ENCODE measurements around the gene AUTS2.

The AUTS2 gene

GRCh38 chr7:70044981-70045380, 446.7 kb downstream of the AUTS2 start:
- no peak for DNase-seq

DNA sequence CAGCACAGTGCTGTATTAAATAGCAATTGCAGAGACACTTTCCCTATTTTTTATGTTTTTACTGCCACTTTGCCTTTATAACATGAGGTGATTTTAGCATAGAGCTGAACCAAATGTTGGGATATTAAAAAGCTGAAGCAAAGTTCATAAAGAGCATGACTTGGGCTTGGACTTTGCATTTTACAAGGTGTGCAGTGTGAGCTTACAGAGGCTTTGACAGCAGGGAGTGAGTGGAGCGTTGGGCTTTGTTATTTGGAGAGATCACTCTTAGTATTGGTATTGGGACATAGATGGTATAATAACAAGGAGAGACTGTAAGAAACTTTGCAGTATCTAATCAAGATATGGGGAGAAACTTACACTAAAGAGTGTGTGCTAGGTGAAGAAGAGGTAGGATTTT, 449.1 kb downstream of the AUTS2 start:
- DNase-seq, result no peak

- no peak for DNase-seq
These were observed 449.7 kb downstream of the AUTS2 start for GRCh38 chr7:70047891-70048448.

DNA sequence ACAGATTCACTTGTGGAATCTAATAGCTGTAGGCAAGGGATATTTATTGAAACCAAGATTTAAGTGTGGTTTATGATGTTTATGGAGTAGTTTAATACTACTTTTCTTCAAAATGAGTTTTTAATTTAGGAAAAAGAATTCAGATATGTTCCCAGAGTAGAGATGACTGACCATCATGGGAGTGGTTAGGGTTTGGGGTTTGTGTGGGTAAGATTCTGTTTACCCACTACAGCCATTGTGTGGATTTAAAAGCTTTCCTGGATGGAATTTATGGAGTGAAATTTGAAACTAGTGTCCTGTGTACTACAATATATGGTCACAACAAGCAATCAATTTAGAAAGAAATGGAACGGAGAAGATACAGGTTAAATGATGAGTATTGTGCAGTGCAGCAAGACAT, 453.5 kb downstream of the AUTS2 start:
- DNase-seq, result no peak

DNA sequence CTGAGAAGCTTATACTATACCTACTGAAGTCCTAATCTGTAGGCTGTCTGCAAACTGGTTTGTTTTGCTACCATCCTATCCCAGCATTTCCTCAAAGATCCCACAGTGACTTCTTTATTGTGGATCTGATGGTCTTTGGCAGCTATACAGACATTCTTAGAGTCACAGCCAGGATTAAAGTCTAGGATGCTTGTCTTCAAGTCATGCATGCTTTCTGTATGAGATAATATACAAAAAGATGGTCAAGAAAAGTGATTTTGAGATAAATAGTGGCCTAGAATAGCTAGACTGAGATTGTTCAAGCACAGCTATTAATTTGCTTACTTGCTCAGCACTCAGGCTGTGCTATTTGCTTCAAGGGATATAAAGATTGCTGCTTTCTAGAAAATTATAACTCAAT, 454.4 kb downstream of the AUTS2 start:
- no peak for DNase-seq

- DNase-seq, result no peak
These were observed 455.1 kb downstream of the AUTS2 start for GRCh38 chr7:70053421-70053820.

DNA sequence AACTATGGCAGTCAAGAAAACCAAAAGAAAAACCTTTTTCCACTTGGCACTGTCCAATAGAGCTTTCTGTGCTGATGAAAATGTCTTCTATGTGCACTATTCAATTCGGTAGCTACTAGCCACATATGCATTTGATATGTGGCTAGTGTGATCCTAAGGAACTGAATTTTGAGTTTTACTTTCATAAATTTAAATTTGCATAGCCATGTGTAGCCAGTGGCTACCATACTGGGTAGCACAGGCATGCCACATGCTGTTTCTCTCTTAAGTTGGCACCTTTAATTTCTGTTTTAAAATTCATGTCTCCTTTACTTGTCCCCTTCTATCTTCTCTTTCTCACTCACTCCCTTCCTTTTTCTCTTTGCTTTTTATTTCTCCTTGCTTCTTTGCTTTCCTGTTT, 455.7 kb downstream of the AUTS2 start:
- no peak for DNase-seq

DNA sequence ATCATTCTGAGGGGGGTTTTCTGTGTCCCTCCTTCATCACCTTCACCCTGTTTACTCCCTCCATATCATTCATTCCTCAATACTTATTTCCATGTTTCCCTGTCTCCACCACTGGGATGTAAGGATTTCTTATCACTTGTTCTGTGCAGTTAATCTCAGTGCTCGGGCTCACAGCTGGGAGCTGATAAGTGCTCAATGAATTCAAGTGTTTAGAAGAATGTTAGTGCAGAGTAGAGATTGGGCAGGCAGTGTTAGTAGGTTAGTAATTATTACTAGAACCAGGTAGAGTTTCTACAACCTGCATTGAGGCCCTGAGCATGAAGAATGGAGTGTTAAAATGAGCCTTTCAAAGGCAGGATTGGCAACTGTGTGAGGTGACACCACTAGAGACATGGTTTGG, 458.1 kb downstream of the AUTS2 start:
- DNase-seq, result no peak

GRCh38 chr7:70060298-70061068, 462.2 kb downstream of the AUTS2 start:
- no peak for DNase-seq

GRCh38 chr7:70063371-70063770, 465.1 kb downstream of the AUTS2 start:
- DNase-seq, result no peak

- DNase-seq, result no peak
These were observed 465.7 kb downstream of the AUTS2 start for GRCh38 chr7:70063927-70064326.

GRCh38 chr7:70066844-70067243, 468.6 kb downstream of the AUTS2 start:
- DNase-seq, result no peak

DNA sequence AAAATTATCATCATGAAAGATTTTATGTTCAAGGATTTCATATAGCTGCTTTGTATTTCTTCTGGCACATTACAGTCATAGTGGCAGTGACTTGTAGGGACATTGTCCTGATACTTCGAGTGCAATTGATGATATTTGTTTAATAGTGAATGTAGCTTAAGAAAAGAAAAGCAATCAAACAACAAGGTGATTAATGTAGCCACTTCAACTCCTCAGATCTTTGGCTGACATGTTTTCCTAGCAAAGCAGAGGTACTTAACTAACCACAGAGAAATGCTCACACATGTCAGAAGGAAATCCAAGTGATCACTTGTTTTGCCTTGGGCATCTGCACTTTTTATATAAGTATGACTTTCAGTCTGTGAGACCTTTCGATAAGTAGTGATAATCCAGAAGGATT, 470.3 kb downstream of the AUTS2 start:
- DNase-seq, result no peak

DNA sequence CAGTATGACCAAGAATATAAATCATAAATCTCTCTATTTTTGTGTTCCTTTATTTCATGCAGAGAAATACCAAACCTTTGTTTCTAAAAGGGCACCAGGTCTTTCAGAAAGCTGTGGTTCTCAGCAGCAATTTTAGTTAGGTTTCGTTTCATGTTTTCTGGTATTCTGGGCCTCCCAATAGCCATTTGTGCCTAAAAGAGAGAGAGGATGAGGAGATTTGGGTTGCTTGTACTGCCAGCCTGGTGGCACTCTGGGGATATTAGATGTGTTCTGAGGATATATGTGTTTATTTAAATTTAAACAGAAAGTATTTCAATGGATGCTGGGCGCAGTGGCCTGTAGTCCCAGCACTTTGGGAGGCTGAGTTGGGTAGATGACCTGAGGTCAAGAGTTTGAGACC, 471.7 kb downstream of the AUTS2 start:
- no peak for DNase-seq

DNA sequence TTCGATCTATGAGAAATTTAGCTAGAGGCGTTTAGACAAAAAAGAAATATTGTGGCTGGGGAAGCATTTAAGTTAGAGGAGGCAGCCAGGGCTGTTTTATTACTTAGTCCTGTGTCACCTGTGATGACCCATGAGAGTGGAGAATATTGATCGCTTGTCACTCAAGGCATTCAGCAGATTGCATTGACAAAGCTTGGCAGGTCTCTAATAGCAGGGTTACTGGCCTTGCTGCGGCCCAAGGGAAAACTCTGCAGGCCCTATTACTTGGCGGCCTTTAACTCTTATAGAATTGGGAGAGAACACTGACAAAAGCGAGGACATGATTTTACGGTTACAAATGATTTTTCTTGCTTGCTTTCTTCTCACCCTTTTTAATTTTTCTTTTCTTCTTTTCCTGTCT, 473.5 kb downstream of the AUTS2 start:
- DNase-seq, result no peak

GRCh38 chr7:70072220-70072619, 473.9 kb downstream of the AUTS2 start:
- DNase-seq, result no peak

- no peak for DNase-seq
These were observed 478.1 kb downstream of the AUTS2 start for GRCh38 chr7:70076325-70076724.

DNA sequence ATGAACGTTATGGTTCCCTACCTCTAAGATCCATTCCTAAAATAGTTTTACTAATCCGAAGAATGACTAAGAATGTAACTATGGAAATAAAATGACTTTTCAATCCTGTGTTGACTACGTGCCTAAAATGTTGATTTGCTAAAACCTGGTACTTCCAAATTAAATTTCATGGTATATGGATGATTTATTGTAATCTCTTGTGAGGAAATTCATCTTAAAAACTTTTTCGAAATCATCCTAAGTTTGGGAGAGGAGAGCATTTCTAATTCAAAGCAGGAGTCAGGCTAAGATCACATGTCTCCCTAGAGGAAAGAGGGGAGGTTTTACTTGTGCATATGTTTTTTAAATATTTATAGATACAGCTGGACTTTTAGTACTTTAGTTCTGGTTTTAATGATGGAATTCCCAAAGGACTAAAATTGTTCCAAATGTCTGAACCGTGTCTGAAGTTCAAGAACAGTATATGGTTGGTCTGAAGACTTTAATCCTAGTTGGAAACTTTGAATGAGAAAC, 483.9 kb downstream of the AUTS2 start:
- no peak for DNase-seq

GRCh38 chr7:70091362-70091761, 493.1 kb downstream of the AUTS2 start:
- DNase-seq, result no peak

- DNase-seq, result no peak
These were observed 494.3 kb downstream of the AUTS2 start for GRCh38 chr7:70092314-70093204.

GRCh38 chr7:70093205-70093904, 495.1 kb downstream of the AUTS2 start:
- no peak for DNase-seq

DNA sequence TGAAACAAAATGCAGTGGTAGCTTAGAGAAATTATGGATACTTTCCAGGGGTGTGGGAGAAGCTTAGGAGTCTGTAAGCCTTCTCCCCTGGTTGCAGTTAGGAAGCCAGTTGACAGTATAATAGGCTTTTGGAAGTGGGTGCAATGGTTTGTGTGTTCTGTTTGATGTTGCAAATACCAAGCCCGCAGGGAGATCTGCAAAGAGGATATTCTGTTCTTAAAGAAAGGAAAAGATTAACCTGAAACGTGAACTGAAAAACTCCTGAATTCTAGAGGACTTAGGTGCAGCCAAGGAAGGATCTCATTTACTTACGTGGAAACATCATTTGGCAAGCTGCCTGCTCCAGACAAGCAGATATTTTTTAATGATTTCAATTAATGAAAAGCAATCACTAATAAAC, 496.6 kb downstream of the AUTS2 start:
- DNase-seq, result no peak

DNA sequence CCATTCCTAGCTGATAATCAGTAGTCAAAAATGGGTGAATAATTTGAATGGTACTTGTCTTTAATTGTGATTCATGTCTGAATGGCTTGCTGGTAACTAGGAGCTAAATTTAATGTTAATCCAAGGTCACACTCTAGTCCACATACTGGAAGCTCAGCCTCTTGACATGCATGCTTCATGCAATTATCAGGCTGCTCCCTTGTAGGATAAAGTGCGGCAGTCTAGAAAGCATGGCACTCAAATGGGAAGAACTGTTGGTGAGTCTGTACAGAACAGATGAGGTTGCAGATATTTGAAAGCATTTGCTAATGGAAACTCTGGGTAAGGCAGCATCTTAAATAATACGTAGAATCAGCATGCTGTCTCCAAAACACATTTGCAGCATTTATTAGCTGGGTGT, 499.4 kb downstream of the AUTS2 start:
- no peak for DNase-seq

Data from T-helper 1 cell (primary cell).